ENCODE measurements around the gene MRAP2. TPM values are rescaled to one million over a fixed set of nuclear protein-coding genes. Genes with fewer than 3 reads are reported as not detected.

Gene MRAP2
- total RNA-seq, 1 donor from 2014 or later = 40.2 TPM

DNA sequence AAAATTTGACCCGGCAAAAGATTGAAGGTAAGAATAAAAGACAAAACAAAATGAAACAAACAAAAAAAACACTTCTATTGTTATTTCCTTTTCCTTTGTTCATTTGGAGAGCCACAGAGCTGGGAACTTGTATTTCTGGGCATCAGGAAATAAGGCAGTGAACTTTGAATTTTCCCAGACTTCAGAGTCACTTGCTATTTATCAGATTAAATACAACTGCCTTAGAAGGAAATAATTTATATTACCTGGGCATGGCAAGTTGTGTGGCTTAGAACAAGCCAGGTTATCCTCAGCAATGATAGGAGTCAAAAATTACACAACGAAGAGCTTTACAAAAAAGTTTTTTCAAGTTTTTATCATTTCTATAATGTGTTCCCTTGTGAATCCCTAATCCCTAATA is 20.2 kb upstream of the MRAP2 start:
- no peak overlapping the region for H3K4me3 ChIP-seq (ENCODE audit: low read length in 3 of 3)
- no peaks in the 10 kb centered on the region for H3K27me3 ChIP-seq (ENCODE audit: control insufficient read depth in 3 of 3, insufficient read depth in 3 of 3, low read length in 3 of 3)
- no peak overlapping the region for H3K9ac ChIP-seq (ENCODE audit: low read depth in 1 of 3, low read length in 3 of 3)

DNA sequence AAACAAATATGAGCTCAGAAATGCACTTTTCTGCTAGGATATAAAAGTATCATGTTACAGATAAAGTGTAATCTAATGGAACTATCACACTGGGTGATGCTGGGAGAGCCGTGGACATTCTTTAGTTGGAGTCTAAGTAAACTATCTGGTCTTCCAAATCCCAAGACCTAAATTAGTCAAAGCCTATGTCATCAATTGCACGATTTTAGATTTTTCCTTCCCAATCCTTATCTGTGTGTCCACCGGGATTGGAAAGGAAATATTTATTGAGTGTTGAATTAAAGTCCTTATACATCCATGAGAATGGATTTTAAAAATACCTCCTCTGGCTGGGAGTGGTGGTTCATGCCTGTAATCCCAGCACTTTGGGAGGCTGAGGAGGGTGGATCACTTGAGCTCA is 19.6 kb upstream of the MRAP2 start:
- Histone ChIP-seq H3K4me1 (ENCODE audit: control insufficient read depth in 3 of 3, insufficient read depth in 3 of 3, low read length in 3 of 3) (no peaks in the 10 kb centered on the region), H3K9ac (ENCODE audit: low read depth in 1 of 3, low read length in 3 of 3) (no peak overlapping the region), H3K36me3 (ENCODE audit: control insufficient read depth in 3 of 3, insufficient read depth in 3 of 3, low read length in 3 of 3) (no peaks in the 10 kb centered on the region), H3K27me3 (ENCODE audit: control insufficient read depth in 3 of 3, insufficient read depth in 3 of 3, low read length in 3 of 3) (no peaks in the 10 kb centered on the region), H3K4me3 (ENCODE audit: low read length in 3 of 3) (no peak overlapping the region), H3K27ac (ENCODE audit: low read depth, low read length) (no peak overlapping the region), H3K9me3 (ENCODE audit: control insufficient read depth in 3 of 3, low read length in 3 of 3) (no peaks in the 10 kb centered on the region)

More for the DNA sequence above, 20.2 kb upstream of the MRAP2 start:
- H3K9me3 ChIP-seq (ENCODE audit: control insufficient read depth in 3 of 3, low read length in 3 of 3) = no peaks in the 10 kb centered on the region
- H3K36me3 ChIP-seq (ENCODE audit: control insufficient read depth in 3 of 3, insufficient read depth in 3 of 3, low read length in 3 of 3) = no peaks in the 10 kb centered on the region
- no peak overlapping the region for H3K27ac ChIP-seq (ENCODE audit: low read depth, low read length)
- no peaks in the 10 kb centered on the region for H3K4me1 ChIP-seq (ENCODE audit: control insufficient read depth in 3 of 3, insufficient read depth in 3 of 3, low read length in 3 of 3)

DNA sequence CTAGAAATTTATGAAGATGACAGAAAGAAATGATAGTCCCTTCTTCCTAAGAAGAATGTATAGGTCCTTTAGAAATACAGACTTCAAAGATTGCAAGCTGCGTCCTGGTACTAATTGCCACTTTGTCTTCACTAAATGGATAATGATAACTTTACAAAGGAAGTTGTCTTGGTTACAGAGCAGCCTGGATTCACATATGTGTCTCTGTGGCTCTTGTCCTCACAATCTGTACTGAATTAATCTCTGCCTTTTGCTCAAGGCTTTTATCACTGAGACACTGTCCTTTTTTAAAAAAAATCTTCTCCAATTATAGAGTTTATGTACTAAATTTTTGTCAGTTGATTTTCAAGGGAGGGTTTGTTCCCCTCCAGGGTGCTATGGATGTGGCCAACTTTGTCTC is 17.5 kb upstream of the MRAP2 start:
- Histone ChIP-seq H3K4me3 (ENCODE audit: low read length in 3 of 3) (no peak overlapping the region), H3K4me1 (ENCODE audit: control insufficient read depth in 3 of 3, insufficient read depth in 3 of 3, low read length in 3 of 3) (no peaks in the 10 kb centered on the region), H3K9me3 (ENCODE audit: control insufficient read depth in 3 of 3, low read length in 3 of 3) (no peaks in the 10 kb centered on the region), H3K9ac (ENCODE audit: low read depth in 1 of 3, low read length in 3 of 3) (no peak overlapping the region), H3K27me3 (ENCODE audit: control insufficient read depth in 3 of 3, insufficient read depth in 3 of 3, low read length in 3 of 3) (no peaks in the 10 kb centered on the region), H3K27ac (ENCODE audit: low read depth, low read length) (no peak overlapping the region), H3K36me3 (ENCODE audit: control insufficient read depth in 3 of 3, insufficient read depth in 3 of 3, low read length in 3 of 3) (no peaks in the 10 kb centered on the region)

DNA sequence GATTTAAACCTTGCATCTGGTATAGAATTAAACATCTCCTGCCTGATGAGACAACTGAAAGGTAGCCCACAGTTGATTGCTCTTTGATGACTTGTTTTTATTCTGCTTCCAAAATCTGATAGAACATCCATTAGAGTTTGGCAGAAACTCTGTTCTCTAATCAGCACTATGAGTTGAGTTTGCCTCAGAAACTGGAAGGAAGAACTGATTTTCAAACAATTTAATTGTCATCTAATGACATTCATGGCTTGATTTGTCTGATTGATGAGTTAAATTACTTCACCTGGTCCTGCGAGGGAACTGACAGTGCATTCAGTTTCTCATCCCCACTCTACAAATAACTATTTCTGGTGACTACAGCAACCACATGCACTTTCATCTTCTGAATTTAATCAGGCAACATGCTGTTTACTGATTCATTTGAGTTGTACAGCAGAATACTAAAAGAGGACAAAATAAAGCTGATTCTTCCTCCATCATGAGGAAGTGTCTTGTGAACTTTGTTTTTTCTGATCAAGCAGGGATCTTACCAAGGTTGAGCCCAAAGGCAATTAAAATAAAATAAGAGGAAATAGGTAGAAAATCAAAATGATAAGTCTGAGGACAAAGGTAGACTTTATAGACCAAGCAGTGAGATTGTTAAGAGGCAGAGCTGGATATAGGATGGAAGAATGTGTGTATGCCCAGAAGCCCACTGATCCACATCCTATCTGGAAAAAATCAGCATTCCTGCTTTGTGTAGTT is 15.7 kb upstream of the MRAP2 start:
- Histone ChIP-seq H3K9me3 (ENCODE audit: control insufficient read depth in 3 of 3, low read length in 3 of 3) (no peaks in the 10 kb centered on the region), H3K27ac (ENCODE audit: low read depth, low read length) (no peak overlapping the region), H3K9ac (ENCODE audit: low read depth in 1 of 3, low read length in 3 of 3) (no peak overlapping the region), H3K27me3 (ENCODE audit: control insufficient read depth in 3 of 3, insufficient read depth in 3 of 3, low read length in 3 of 3) (no peaks in the 10 kb centered on the region), H3K4me1 (ENCODE audit: control insufficient read depth in 3 of 3, insufficient read depth in 3 of 3, low read length in 3 of 3) (no peaks in the 10 kb centered on the region), H3K36me3 (ENCODE audit: control insufficient read depth in 3 of 3, insufficient read depth in 3 of 3, low read length in 3 of 3) (no peaks in the 10 kb centered on the region), H3K4me3 (ENCODE audit: low read length in 3 of 3) (no peak overlapping the region)

DNA sequence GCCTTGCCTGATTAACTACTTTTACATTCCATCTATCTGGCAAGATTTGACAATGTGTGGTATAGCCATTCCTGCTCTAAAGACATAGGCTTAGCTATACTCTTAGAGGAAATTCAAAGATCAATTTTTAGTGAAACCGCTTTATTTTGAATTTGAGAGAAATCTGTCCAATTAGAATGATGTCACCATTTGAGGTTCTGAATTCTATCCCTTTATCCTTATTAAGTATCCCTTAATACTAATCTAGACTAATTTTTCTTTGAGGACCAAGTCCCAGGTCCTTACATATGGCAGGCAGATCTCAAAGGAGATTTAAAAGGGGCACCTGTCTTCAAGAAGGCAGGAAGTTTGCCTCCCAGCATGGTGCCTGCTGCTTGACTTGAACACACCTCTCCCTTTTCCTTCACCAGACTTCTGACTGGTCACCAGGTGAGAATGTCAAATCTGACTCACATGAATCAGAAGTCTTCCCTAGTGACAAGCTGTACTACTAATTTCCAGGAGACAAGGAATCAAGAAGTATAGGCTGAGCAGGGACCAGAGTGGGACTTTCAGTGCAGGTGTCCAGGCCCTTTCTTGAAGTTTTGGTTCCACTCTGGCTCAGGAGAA is 15.0 kb upstream of the MRAP2 start:
- Histone ChIP-seq H3K4me3 (ENCODE audit: low read length in 3 of 3) (no peak overlapping the region), H3K9ac (ENCODE audit: low read depth in 1 of 3, low read length in 3 of 3) (no peak overlapping the region), H3K9me3 (ENCODE audit: control insufficient read depth in 3 of 3, low read length in 3 of 3) (no peaks in the 10 kb centered on the region), H3K4me1 (ENCODE audit: control insufficient read depth in 3 of 3, insufficient read depth in 3 of 3, low read length in 3 of 3) (no peaks in the 10 kb centered on the region), H3K36me3 (ENCODE audit: control insufficient read depth in 3 of 3, insufficient read depth in 3 of 3, low read length in 3 of 3) (no peaks in the 10 kb centered on the region), H3K27ac (ENCODE audit: low read depth, low read length) (no peak overlapping the region), H3K27me3 (ENCODE audit: control insufficient read depth in 3 of 3, insufficient read depth in 3 of 3, low read length in 3 of 3) (no peaks in the 10 kb centered on the region)

DNA sequence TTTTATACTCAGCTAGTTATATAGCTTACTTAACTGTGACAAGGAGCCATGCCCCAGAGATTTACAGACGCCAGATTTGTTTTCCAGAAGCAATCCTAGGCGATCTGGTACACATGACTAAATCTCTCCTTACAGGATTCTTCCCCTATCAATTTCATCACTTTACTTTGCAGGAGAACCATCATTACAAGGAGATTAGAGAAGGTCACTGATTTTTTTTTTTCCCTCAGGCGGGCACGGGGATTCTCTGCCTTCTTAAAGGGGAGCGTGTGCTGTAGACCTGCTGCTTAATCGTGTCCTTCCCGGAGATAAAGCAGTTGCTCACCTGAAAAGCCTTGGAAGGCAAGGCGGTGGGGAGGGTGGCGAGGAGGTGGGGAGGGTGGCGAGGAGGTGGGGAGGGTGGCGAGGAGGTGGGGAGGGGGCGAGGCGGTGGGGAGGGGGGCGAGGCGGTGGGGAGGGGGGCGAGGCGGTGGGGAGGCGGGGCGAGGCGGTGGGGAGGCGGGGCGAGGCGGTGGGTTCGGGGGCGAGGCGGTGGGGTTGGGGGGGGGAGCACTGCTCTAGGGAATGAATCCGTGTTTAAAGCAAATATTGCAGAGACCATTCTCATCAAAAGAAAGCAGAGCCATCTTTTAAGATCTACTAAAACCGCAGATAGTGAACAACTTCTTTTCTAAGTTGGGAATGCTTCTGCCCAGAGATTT is 14.3 kb upstream of the MRAP2 start:
- Histone ChIP-seq H3K9ac (ENCODE audit: low read depth in 1 of 3, low read length in 3 of 3) (no peak overlapping the region), H3K9me3 (ENCODE audit: control insufficient read depth in 3 of 3, low read length in 3 of 3) (no peaks in the 10 kb centered on the region), H3K27me3 (ENCODE audit: control insufficient read depth in 3 of 3, insufficient read depth in 3 of 3, low read length in 3 of 3) (no peaks in the 10 kb centered on the region), H3K4me3 (ENCODE audit: low read length in 3 of 3) (no peak overlapping the region), H3K36me3 (ENCODE audit: control insufficient read depth in 3 of 3, insufficient read depth in 3 of 3, low read length in 3 of 3) (no peaks in the 10 kb centered on the region), H3K4me1 (ENCODE audit: control insufficient read depth in 3 of 3, insufficient read depth in 3 of 3, low read length in 3 of 3) (no peaks in the 10 kb centered on the region), H3K27ac (ENCODE audit: low read depth, low read length) (no peak overlapping the region)

DNA sequence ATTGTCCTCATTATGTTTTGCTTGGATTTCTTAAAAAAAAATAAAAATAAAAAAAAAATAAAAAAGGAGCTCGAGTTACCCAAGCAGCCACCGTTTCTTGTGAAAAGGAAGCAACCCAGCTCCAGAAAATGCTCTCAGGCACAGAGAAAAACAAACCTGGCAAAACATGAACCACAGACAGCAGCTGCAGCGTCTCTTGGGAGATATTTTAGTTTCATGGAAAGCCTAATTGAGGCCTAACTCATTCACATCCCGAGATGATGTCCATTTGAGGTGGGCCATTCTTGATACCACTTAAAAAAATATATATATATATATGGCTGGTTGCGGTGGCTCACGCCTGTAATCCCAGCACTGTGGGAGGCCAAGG is 13.7 kb upstream of the MRAP2 start:
- Histone ChIP-seq H3K36me3 (ENCODE audit: control insufficient read depth in 3 of 3, insufficient read depth in 3 of 3, low read length in 3 of 3) (no peaks in the 10 kb centered on the region), H3K4me3 (ENCODE audit: low read length in 3 of 3) (no peak overlapping the region), H3K27me3 (ENCODE audit: control insufficient read depth in 3 of 3, insufficient read depth in 3 of 3, low read length in 3 of 3) (no peaks in the 10 kb centered on the region), H3K4me1 (ENCODE audit: control insufficient read depth in 3 of 3, insufficient read depth in 3 of 3, low read length in 3 of 3) (no peaks in the 10 kb centered on the region), H3K27ac (ENCODE audit: low read depth, low read length) (no peak overlapping the region), H3K9me3 (ENCODE audit: control insufficient read depth in 3 of 3, low read length in 3 of 3) (no peaks in the 10 kb centered on the region), H3K9ac (ENCODE audit: low read depth in 1 of 3, low read length in 3 of 3) (no peak overlapping the region)

DNA sequence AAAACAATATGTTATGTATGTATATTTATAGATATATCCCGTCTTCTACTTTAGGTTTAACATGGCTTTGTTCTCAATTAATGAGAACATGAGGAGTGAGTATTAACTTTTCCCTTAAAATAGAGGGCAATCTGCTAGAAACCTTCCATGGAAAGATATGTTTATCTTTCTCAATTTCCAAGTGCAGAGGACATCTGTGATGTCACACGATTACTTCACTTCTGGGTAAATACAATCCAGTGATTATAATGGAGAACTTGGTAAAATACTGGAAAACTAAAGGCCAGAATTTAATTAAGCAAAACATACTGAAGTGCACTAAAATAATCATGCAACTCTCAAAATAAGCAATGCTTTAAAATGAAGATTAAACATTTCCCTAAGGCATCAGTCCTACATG is 11.9 kb upstream of the MRAP2 start:
- Histone ChIP-seq H3K4me1 (ENCODE audit: control insufficient read depth in 3 of 3, insufficient read depth in 3 of 3, low read length in 3 of 3) (no peaks in the 10 kb centered on the region), H3K4me3 (ENCODE audit: low read length in 3 of 3) (no peak overlapping the region), H3K27ac (ENCODE audit: low read depth, low read length) (no peak overlapping the region), H3K36me3 (ENCODE audit: control insufficient read depth in 3 of 3, insufficient read depth in 3 of 3, low read length in 3 of 3) (no peaks in the 10 kb centered on the region), H3K9ac (ENCODE audit: low read depth in 1 of 3, low read length in 3 of 3) (no peak overlapping the region), H3K27me3 (ENCODE audit: control insufficient read depth in 3 of 3, insufficient read depth in 3 of 3, low read length in 3 of 3) (no peaks in the 10 kb centered on the region), H3K9me3 (ENCODE audit: control insufficient read depth in 3 of 3, low read length in 3 of 3) (no peaks in the 10 kb centered on the region)

DNA sequence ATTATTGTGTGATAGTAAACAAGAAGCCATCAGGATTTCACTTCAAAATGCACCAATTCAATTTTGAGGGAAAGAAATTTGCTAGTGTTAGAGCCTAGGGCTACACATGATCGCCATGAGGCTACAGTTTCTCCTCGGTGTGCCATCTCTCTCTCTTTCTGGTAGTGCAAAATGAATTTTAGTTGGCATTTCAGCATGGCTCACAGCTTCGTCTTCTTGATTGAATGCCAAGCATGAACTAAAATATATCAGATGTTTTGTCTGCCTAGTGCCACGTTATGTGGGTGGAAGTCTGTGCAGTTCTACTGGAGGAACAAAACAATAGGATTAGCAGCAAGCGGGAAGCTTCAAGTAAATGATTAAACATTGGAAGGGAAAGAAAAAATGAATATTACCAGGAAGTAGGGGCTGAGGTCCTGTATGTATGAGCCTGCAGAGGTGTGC is 6.8 kb upstream of the MRAP2 start:
- Histone ChIP-seq H3K9me3 (ENCODE audit: control insufficient read depth in 3 of 3, low read length in 3 of 3) (no peaks in the 10 kb centered on the region), H3K27me3 (ENCODE audit: control insufficient read depth in 3 of 3, insufficient read depth in 3 of 3, low read length in 3 of 3) (no peaks in the 10 kb centered on the region), H3K4me1 (ENCODE audit: control insufficient read depth in 3 of 3, insufficient read depth in 3 of 3, low read length in 3 of 3) (peaks cover 0 to 3% (median 0%) of the 10 kb centered on the region in 3 donors), H3K27ac (ENCODE audit: low read depth, low read length) (no peak overlapping the region), H3K9ac (ENCODE audit: low read depth in 1 of 3, low read length in 3 of 3) (no peak overlapping the region), H3K4me3 (ENCODE audit: low read length in 3 of 3) (peak overlapping the region in 1 of 3 donors; percentile 13), H3K36me3 (ENCODE audit: control insufficient read depth in 3 of 3, insufficient read depth in 3 of 3, low read length in 3 of 3) (no peaks in the 10 kb centered on the region)
